Endometrial microvascular endothelial cells (primary cell): ENCODE data around the gene COPS3. TPM values are rescaled to one million over a fixed set of nuclear protein-coding genes. Genes with fewer than 3 reads are reported as not detected.
"Not testable (repeated sequence)": the region's sequence is repeated elsewhere in the genome, so short reads cannot be mapped to it uniquely, and the experiment has no call there.

Source experiments
- in situ Hi-C: cut with HindIII; loops from 2 replicates; pipeline ENCODE4 v1.10.0; 2017; ENCODE audit warnings: low sequenced_read_pairs, low pct_unique_long_range_greater_than_20kb; ENCODE audit errors: inconsistent ontology term
- total RNA-seq: library from RNA; depleted of rRNA; stranded (reverse); fragments of >200 nt; gene quantifications from one replicate; pipeline ENCODE4 v1.2.3, GENCODE V29; 2015; ENCODE audit errors: inconsistent ontology term

Gene COPS3
- total RNA-seq, 1 donor from 2014 or later, result 129 TPM

GRCh38 chr17:17303847-17304490, 22.9 kb upstream of the COPS3 start:
- in situ Hi-C loops, result no loop called here

DNA sequence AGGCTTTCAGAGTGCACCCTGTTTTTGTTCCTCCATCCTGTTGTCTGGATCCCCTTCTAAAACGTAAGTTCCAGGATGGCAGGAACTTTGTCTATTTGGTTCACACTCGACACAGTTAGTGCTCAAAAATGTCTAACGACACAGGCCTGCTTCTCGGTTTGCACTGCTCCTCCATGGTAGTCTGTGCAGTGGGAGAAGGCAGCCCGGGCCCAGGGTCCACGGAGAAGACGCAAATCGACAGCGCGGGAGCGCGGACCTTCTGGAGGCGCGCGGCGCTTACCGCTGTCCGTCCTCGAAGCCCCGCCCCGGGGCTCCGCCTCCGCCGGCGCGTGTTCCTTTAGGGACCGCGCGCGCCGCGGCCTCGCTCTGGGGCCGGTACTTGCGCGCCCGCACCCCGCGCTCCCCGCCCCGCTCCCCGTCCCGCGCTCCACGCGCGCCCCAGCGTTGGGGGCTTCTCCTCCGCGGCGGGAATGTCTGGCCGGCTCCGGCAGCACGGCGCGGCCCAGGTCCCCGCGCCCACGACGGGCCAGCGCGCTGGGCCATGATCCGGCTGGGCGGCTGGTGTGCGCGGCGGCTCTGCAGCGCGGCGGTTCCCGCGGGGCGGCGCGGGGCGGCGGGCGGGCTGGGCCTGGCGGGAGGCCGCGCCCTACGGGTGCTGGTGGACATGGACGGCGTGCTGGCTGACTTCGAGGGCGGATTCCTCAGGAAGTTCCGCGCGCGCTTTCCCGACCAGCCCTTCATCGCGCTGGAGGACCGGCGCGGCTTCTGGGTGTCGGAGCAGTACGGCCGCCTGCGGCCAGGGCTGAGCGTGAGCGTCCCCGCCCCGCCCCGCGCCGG, 22.2 kb upstream of the COPS3 start, which contains the start of gene NT5M:
Gene NT5M, plus strand, starts transcription at position 364 of the 837 bp plus-strand sequence. Its CDS starts 178 bp downstream, at position 542.
- in situ Hi-C loops, result no loop called here

GRCh38 chr17:17301659-17302058, 20.6 kb upstream of the COPS3 start:
- in situ Hi-C loops, result not testable (repeated sequence)

- in situ Hi-C loops, result no loop called here
These were observed 19.9 kb upstream of the COPS3 start for GRCh38 chr17:17300624-17301568.

GRCh38 chr17:17298108-17298507, 17.1 kb upstream of the COPS3 start:
- in situ Hi-C loops, result no loop called here

DNA sequence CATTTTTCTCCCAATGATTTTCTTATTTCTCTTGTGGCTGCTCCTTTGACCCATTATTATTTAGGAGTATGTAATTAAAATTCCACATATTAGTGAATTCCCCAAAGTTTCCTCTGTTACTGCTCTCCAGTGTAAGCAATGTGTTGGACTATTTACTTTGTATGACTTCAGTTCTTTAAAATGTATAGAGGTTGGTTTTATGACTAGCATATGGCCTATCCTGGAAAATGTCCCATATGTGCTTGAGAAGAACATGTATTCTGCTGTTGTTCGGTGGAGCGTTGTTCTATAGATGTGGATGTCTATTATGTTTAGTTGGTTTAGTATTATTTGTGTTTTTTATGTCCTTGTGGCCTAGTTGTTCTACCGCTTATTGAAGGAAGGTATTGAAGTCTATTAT, 16.2 kb upstream of the COPS3 start:
- in situ Hi-C loops, result no loop called here

DNA sequence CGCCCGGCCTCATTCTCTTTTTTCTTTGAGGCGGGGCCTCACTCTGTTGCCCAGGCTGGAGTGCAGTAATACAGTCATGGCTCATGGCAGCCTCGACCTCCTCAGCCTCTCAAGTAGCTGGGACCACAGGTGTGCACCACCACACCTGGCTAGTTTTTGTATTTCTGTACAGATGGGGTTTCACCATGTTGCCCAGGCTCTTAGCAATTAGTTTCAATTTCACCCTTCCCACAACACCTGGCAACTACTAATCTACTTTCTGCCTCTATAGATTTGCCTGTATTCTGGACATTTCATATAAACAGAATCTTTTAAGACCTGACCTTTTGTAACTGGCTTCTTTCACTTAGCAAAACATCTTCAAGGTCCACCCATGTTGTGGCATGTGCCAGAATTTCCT, 14.1 kb upstream of the COPS3 start:
- in situ Hi-C loops, result no loop called here

DNA sequence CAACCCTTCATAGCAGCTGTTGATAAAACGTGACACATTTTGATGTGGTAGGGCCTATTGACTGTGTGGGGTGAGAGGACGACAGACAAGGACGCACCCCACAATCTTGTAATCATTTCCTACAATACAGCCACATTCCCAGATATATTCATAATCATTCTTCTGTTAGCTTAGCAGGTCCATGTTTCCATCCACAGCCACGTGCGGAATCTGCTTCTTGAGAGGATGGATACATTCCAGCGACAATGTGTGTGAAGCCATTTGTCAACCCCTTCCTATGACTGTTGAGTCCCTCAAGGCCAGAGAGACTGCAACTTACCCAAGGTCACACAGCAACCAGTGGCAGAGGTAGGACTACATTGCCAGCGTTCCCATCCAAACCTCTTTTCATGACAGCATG, 8.7 kb upstream of the COPS3 start:
- in situ Hi-C loops, result no loop called here

DNA sequence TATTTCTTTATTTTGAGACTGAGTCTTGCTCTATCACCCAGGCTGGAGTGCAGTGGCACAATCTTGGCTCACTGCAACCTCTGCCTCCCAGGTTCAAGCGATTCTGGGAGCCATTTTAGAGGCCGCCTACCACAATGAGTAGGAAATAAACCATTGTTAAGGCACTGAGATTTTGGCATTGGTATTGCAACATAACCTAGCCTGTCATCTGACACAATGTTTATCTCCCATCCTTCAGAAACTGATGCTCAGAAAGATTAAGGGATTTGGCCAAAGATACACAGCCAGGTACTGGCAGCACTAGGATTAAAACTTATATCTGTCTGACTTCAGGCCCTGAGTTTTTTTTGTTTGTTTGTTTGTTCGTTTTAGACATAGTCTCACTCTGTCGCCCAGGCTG, 8.0 kb upstream of the COPS3 start:
- in situ Hi-C loops, result no loop called here

- in situ Hi-C loops, result no loop called here
These were observed 4.9 kb upstream of the COPS3 start for GRCh38 chr17:17285951-17286350.

GRCh38 chr17:17279316-17279715, 1.7 kb downstream of the COPS3 start:
- in situ Hi-C loops, result no loop called here

GRCh38 chr17:17277431-17277830, 3.6 kb downstream of the COPS3 start:
- in situ Hi-C loops, result not testable (repeated sequence)

DNA sequence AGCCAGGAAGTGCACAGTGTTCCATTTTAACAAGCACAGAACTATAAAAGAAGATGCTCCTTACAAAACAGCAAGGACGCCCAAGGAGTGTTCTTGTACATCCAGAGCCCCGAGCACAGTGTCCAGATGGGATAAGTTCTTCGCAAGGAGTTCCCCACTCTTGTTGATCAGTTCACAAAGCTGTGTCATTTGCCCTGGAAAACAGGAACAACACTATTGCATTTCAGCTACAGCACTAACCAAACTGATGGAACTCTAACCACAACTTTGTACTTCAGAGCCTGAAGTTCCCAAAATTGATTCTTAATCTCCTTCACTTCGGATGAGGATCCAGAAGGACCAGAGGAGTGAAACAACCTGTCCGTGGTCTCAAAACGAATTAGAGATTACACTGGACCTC, 5.1 kb downstream of the COPS3 start:
- in situ Hi-C loops, result no loop called here

DNA sequence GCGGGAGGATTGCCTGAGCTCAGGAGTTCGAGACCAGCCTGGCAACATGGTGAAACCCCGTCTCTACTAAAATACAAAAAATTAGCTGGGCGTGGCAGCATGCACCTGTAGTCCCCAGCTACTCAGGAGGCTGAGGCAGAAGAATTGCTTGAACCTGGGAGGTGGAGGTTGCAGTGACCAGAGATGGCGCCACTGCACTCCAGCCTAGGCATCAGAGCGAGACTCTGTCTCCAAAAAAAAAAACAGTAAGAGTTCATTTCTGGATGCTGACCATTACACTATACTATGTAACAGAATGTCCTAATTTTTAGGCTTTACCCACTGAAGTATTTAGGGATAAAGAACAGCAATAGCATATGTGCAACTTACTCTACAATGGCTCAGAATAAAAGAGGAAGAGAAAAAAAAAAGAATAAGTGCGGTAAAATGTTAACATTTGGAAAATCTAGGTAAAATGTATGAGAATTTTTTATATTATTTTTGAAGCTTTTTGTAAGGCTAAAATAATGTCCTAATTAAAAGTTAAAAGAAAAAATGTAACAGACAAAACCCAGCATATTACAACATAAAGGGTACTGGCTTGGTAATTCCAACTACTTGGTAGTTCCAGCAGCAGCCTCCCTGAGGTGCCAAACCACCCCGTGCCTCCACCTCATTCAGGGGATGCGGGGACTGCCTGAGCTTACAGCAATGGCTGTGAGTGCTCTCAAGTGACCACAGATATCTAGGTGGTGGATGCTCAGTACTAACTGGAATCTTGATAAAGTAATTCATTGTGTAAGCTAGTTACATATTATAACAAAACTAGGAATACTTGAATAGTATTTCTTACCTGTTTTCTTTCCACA, 10.9 kb downstream of the COPS3 start:
- in situ Hi-C loops, result no loop called here

- in situ Hi-C loops, result no loop called here
These were observed 16.6 kb downstream of the COPS3 start for GRCh38 chr17:17264430-17264829.

DNA sequence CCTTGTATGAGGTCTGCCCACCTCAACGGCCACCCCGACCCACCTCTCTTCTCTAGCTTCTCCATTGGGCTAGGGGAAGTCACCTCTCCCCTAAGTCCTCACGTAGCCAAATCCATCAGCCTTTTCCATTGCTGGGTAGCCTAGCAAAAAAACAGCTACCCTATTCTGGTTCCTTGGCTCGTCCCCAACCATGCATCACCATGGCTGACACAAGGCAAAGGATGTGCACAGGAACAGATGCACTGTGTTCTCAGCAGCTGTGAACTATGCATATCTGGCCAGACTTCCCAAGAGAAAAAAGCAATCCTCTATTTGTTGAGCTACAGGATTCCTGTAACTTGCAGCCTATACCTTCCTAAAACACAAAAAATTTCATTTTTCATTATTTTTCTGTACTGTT, 22.0 kb downstream of the COPS3 start:
- in situ Hi-C loops, result no loop called here

GRCh38 chr17:17258011-17258410, 23.0 kb downstream of the COPS3 start:
- in situ Hi-C loops, result no loop called here

DNA sequence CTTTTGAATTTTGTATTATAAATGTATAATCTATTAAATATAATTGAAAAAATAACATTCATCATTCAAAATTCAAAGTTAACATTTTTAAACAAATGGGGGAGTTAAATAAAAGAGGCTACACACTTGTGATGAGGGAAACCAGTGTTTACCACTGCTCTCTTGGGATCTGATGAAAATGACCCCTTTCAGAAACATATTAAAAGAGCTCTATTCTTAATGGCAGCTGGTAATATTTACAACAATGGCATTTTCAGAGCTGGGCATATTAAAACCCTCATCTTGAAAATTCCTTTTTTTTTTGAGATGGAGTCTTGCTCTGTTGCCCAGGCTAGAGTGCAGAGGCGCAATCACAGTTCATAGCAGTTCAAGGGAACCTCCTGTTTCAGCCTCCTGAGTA, 24.7 kb downstream of the COPS3 start:
- in situ Hi-C loops, result no loop called here
